NCI-H128 (cell line): ENCODE data around the gene RASSF10.

Experiments
- DNase-seq: peaks from one replicate; lab custom pipeline; 2025; ENCODE audit not compliant: unreplicated experiment; lab: John Stamatoyannopoulos, UW

RASSF10 gene

DNA sequence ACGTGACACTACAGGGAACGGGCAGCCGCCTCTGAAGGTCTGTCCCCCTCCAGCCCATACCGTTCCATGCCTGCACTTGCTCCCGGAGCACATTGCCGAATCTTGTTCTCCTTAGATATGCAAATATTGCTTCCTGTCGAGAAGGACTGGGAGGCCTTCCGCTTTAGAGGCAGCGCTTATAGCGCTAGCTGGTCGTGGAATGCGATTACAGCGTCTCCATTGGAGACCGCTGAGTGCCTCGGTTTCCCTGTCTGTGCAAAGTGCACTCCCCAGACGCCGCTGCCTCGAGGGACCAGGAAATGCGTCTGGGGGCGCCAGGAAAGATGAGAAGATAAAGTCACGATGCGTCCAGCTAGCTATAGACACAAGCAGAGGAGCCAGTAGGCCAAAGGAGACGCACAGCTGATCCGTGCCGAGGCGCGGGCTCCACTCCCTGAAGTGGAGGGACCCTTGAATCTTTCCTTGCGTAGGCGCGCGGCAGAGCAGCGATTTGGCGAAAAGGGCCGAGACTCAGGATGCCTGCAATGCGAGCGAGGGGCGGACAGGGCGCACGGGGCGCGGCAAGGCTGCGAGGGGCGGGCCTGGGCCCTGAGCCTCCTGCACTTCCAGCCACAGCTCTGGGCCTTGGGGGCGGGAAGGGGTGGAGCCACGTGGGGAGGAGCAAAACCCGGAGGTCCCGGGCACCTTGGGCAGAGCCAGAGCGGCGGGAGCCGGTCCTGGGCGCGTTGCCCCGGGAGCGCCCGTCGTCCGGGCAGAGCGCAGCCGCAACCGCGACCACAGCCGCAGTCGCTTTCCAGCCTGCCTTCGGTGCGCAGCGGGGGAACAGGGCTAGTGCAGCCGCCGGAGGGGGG is at the start of gene RASSF10:
Gene RASSF10 (plus strand): TSS at position 692 of the 851 bp plus-strand sequence. CDS start 261 bp downstream, outside the sequence.
- DNase-seq, result peak; percentile 60

DNA sequence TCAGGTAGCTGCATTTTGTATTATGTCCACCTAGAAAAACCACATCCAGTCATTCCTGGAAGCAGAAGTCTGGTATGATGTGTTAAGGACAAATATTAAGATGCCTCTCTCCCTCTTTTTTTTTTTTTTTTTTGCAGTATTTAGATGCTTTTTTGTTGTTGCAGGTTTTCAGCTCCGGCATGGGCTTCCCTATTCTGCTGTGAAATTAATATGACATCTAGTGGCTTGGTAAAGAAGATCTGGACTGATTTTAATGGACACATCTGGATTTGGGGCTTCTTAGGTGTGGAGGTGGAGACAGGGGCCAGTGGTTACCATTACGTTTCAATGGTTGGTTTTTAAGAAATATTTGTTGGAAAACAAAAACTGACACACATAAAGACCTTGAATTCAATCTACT is 47.5 kb upstream of the RASSF10 start:
- DNase-seq, result no peak

DNA sequence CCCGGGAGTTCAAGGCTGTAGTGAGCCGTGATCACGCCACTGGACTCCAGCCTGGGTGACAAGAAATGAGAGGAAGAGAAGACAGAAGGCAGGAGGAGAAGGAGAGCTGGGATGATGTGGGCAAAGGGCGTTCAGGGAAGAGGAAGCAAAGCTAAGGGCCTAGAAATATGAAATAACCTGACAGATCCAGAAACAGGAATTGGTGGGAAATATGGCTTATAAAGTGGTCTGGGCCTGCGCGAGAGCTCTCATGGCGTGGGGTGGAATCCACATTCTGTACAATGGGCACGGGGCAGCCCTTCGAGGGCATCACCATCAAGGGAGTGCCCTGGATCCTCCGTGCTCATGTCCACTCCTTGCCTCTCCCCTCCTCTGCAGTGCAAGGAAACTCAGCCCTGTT is 46.8 kb upstream of the RASSF10 start:
- no peak for DNase-seq

DNA sequence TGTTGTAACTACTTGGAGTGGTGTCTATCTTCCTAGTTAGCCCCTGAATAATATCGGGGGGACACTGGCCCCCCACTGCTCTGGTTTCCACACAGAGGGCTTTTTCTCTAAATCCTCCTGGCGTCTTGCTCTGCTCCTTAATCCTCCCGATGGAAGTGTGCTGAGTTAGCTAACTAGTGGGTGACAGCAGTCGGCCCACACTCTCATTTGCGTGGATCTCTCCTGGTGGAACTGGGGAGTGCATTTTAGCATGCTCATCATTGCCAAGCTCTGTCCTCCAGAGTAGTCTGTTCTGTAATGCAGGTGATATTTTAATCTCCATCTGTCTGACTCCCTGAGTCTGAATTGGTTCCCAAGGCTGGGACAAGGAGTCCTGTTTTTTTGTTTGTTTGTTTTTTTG is 46.1 kb upstream of the RASSF10 start:
- DNase-seq, result no peak

DNA sequence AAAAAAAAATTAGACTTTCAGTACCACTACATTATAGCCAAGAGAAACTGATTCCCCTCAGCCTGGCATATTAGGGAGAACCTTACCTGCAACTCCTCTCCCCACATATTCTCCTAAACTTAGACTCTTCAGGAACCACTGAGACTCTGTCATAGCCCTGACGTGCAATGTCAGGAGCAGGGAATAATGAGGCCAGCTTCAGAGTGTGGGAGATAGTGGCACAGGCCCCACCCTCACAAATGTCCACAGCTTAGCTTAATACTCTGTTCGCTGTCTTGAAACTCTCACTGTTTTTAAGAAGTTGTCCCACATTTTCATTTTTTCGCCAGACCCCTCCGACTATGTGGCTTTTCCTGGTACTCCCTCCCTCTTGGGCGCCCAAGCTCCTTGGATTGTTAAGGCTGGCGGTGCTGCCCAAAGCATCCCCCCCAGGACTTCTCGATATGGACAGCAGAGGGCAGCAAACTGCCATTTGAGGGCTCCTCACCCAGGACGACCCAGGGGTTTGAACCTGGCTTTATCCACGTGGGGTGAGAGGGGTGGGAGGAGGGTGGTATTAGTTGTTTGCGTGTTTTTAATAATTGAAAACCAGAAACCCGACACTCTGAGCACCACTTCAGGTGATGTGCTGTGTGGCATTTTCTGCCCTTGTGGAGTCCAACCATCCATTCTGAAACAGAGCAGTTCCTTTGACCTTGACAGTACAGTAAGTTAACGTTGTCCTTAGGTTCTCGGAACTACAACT is 45.2 kb upstream of the RASSF10 start:
- DNase-seq, result peak; percentile 60

DNA sequence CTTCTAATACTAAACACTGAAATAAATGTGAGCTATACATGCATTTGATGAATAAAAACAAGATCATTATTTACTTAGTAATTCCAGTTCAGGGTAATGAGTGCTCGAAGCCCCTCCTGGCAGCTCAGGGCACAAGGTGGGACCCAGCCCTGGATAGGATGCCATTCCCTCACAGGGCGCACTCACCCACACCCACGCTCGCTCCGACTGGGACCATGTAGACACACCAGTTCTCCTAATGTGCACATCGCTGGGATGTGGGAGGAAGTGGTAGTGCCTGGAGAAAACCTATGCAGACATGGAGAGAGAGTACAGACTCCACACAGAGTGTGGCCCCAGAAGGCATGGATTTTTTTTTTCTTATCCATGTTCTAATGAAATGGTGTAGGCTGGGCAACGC is 44.5 kb upstream of the RASSF10 start:
- no peak for DNase-seq

DNA sequence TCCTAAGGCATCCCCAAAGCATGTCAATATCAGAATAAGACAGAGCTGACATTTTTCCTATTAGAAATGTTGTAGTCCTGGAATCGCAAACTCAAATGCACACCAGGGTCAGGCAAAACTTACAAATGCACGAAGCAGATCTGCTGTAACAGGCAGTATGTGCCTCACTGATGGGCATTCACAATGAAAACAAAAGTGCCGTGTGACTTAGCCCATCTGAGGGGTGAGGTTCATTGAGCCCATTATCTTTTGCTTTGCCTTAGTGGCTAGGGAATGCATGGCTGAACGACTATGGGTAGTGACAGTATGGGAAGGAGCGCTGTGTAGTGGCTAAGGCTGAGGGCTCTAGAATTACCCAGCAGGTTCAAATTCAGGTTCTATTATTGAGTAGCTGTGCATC is 43.1 kb upstream of the RASSF10 start:
- no peak for DNase-seq

DNA sequence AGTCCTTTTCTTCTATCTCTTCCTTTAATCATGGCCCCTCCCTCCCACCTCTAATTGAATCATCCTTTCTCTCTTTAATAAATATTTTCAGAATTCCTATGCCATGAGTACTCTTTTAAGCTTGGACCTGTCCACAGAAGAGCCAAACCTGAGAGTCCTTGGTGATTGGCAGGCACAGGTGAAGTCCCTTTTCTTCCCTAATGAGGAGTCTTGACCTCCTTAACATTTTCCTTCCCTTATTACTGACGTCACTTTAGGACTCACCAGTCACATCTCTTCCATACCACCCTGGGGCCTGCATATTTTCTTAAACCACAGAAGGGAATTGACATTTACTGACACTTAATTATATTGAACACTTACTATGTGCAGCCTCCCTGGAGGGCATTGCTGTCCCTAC is 41.0 kb upstream of the RASSF10 start:
- no peak for DNase-seq

DNA sequence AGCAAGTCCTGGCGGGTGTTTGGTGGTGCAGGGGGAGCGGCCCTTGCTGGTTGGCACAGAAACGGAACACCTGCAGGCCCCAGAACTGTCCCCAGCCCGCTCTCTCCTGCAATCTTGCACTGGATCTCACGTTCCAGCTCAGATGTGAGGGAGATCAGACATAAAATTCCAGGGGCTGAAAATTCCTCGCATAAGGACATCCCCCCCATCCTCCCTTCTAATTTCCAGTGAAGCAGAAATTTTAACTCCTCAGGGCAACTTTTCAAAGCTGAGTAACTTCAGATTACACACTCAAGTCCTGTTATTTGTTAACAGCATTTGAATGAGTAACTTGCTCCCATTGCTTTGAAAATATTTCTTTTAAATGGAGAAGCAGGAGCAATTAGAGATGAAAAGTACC is 40.3 kb upstream of the RASSF10 start:
- DNase-seq, result no peak

DNA sequence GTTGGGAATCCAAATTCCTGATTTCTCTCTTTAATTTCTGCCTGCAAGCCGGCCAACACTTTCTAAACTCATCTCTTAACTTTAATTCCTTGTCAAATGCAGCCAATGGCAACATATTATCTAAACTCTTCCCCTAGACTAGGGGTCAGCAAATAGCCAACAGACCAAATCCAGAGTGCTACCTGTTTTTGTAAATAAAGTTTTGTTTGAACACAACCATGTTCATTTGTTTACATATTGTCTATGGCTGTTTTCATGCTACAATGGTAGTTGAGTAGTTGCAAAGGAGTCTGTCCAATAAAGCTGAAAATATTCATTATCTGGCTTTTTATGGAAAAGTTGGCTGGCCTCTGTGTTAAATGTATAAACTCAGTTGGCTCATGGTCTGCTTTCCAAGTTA is 37.2 kb upstream of the RASSF10 start:
- no peak for DNase-seq

DNA sequence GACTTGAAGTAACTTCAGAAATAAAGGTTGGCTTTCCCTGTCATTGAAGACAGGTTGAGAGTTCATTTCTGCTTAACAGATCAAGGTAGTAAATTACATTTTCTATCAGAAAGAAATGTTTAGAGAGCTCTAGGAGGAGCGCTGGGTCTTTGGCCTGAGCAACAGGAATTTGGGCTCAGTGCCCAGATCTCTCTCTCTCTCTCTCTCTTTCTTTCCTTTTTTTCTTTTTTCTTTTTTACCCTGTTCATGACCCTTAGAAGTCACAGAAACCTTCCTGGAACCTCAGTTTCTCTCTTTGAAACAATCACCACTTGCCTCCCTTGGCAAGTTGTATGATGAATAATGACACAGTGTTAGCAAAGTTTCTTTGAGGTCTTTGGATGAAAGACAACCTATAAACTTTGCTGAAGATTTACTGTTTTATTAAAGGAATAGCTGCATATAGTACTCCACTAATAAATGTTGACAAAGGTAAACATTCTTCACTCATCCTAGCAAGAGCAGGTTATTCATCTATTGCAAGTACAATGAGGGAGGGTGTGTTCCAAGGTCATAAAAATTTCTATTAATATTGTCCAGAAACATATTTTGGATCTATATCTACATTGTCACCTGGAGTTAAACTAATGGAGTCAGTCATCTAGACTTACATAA is 35.5 kb upstream of the RASSF10 start:
- no peak for DNase-seq

DNA sequence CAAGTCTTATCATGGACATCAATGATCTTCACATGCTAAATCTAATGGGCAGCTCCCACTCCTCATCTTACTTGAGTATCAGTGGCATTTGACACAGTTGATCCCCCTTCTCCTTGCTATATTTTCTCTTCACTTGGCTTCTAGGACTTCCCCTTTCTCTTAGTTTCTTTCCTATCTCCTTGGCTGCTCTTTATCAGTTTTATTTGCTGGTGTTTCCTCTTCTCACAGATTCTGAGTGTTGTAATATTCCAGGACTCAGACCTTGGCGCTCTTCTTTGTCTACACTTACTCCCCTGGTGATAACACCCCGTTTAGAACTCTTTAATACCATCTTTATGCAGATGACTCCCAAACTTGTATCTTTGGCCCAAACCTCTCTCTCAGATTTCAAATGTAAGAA is 33.9 kb upstream of the RASSF10 start:
- DNase-seq, result no peak

DNA sequence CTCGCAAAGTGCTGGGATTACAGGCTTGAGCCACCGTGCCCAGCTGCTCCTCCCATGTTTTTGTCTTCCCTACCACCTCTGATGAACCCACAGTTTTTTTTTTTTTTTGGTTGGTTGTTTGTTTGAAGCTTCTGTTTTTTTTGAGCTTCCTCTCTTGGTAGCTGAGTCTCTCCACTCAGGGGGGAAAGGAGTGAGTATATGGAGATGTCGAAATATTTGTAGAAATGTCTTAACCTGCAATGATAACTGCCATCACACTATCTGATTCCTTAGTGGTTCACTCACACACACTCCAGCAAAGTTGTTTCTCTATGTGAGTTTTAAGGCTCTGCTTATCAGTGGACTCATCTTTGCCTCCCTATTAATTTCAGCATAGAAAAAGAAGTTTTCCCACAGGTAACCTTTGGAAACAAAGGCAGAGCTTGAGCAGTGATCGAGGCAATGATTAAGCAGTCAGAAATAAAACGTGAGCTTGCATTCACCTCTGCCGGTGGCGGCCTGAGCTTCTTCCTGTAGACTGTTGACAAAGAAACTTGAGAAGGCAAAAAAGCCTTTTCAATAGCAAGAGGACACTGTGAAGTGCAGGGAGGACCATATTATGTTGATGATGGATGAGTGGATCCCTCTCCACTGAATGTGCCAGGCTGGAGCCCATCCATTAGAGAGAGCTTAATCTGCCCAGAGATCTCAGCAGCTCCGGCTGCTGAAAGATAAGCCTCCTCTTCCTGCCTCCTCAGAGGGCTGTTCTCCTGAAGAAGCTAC is 29.0 kb upstream of the RASSF10 start:
- DNase-seq, result peak; percentile 85

DNA sequence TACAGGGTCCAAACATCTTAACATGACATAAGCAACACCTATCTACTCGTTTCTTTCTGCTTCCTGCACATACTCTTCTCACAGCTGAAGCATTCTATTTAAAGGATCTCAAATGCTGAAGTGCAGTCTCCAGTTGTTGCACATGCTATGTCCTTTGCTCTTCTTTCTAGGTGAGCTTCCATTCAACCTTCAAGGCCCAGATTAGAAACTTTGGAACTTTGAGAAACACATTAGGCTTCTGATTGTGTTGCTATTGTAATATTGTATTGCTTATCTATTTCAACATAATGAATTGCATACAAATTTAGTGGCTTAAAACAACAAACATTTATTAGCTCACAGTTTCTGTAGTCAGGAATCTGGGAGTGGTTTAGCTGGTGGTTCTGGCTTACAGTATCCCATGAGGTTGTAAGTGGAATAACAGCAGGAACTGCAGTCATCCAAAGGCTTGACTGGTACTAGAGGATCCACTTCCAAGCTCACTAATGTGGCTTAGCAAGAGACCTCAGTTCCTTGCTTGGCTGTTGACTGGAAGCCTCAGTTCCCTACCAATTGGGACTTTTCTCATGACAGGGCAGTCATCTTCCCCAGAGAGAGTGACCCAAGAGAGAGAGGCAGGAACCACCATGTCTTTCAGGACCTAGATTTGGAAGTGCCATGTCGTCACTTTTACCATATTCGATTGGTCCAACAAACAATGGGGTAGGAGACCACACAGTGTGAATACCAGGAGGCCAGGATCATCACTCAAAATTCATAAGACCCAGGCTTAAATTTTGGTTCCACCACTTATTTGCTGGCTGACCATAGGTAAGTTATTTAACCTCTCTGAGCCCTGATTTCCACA is 27.2 kb upstream of the RASSF10 start:
- no peak for DNase-seq

DNA sequence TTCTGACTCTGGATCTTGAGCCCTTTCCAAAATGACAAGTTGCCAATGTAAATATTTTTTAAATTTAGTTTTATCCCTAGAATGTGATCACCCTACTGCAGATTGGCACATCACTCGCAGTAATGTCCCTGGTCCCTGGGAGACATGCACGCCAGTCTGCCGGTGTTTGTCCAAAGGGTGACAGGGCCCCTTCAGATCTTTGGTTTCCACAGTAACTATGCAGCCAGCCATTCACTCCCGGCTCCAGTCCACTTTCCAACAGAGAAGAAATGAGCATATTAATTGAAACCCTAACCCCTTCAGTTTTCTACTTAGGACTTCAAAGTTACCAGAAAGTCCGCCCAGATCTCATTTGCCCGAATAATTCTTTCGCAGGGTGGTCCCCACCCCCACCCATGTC is 25.8 kb upstream of the RASSF10 start:
- DNase-seq, result no peak

DNA sequence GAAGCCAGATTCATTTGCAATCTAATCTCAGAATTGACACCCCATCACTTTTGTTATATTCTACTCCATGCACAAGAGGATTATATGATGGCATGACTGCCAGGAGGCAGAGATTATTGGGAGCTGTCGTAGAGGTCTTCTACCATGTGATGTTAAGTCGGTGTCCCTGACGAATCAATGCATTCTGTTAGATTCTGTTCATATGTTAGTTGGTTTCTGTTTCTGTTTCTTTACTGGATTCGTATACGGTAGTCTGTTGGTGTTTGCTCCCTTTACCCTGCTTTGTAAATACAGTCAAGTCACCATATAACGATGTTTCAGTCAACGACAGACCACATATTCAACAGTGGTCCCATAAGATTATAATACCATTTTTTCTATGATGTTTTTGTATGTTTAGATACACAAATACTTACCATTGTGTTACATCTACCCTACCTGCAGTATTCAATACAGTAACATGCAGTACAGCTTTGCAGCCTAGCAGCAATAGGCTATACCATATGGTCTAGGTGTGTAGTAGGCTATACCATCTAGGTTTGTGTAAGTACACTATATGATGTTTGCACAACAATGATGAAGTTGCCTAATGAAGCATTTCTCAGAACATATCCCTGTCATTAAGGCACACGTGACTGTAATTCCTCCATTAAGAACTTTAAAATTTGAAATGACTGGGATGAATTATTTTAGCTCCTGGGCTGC is 22.8 kb upstream of the RASSF10 start:
- DNase-seq, result no peak

DNA sequence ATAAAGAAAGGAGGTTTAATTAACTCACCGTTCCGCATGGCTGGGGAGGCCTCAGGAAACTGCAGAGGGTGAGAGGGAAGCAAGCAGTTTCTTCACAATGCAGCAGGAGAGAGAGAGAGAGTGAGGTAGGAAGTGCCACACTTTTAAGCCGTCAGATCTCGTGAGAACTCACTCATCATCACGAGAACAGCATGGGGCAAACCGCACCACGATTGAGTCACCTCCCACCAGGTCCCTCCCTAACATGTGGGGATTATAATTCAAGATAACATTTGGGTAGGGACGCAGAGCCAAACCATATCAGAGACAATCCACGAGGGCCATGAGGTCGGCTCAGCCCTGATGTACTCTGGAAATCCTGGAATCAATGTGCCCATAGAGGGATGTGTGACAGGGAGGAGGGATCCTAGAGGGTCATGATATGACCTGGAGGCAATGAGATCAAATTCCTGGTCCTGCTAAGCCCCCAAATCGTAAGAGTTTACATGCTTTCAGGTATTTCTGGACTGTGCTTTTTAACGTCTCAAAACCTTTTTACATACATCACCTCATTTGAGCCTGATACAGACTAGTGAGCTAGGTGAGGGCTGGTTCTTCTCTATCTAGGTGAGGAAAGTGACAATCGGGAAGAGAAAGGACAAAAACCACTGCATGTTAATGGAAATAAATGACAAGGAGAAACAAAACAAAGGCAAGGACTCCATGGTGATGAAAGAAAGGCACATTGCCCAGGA is 19.5 kb upstream of the RASSF10 start:
- no peak for DNase-seq

DNA sequence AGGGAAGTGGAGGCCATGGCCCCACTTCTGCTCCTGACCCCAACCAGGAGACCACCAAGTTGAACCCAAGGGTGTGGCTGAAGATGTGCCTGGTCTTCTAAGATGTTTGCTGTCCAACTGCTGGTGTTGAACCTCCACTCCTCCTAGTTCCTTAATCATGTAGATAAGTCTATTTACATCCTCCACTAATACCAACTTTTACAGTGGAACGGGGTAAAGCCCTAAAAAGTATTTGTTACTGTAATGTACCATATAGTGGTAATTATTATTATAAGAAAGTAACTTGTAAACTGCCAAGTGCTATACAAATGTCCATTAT is 19.0 kb upstream of the RASSF10 start:
- no peak for DNase-seq

DNA sequence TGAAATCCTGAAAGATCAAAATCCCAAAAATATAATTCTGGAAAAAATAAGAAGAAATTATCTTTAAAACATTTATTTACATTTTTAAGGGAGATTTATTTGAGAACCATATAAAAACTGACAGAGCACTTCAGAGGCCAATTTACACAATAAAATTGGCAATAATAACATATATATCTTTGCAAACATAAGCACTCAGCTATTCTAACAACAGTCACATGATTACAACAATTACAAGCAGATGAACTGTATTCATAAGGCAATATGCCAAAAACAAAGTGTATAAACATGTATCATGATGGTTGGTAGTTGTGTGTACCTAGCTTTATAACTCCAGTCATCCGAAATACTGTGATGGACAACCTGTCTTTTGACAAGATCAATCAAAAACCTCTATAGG is 17.7 kb upstream of the RASSF10 start:
- no peak for DNase-seq
